Measurements from ENCODE around the gene CDCP1.
A peak's percentile ranks its signal among the peaks of the same experiment; 100 is the strongest.
"Not testable (repeated sequence)": the region's sequence is repeated elsewhere in the genome, so short reads cannot be mapped to it uniquely, and the experiment has no call there.

The CDCP1 gene

GRCh38 chr3:45055411-45056143 is 90.6 kb downstream of the CDCP1 start:
- Histone ChIP-seq H3K4me2 (ENCODE audit: low read depth, low read length) (no peak overlapping the region), H3K9me2 (replicated peaks; ENCODE audit: insufficient read depth, low read length) (no peaks in the 10 kb centered on the region), H3K9me3 (replicated peaks; ENCODE audit: insufficient read depth, low read length) (no peaks in the 10 kb centered on the region), H3K36me3 (replicated peaks; ENCODE audit: insufficient read depth, low read length) (no peaks in the 10 kb centered on the region), H3K27ac (ENCODE audit: low read length) (no peak overlapping the region), H3K4me1 (ENCODE audit: low read length) (no peaks in the 10 kb centered on the region), H2AFZ (ENCODE audit: low read length) (no peak overlapping the region), H3K9ac (ENCODE audit: low read length) (no peak overlapping the region), H3F3A (ENCODE audit: insufficient read depth, low read length) (no peaks in the 10 kb centered on the region), H3K4me3 (ENCODE audit: low read length) (no peak overlapping the region), H4K20me1 (ENCODE audit: insufficient read depth, low read length) (no peaks in the 10 kb centered on the region), H3K27me3 (replicated peaks; ENCODE audit: insufficient read depth, low read length) (no peaks in the 10 kb centered on the region), H3K79me2 (ENCODE audit: low read length) (no peaks in the 10 kb centered on the region)
- DNase-seq: peak; percentile 24
- TF ChIP-seq EZH2 (optimal IDR thresholded peaks at IDR 0.05; ENCODE audit: low read depth, low read length): no peak
- TF ChIP-seq CTCF (IDR thresholded peaks at IDR 0.05; ENCODE audit: low read length): peak; percentile 34

GRCh38 chr3:45055032-45055410 is 91.2 kb downstream of the CDCP1 start:
- no peaks in the 10 kb centered on the region for H3K9me2 ChIP-seq (replicated peaks; ENCODE audit: insufficient read depth, low read length)
- no peak overlapping the region for H3K4me2 ChIP-seq (ENCODE audit: low read depth, low read length)
- no peak overlapping the region for H3K9ac ChIP-seq (ENCODE audit: low read length)
- no peaks in the 10 kb centered on the region for H3K4me1 ChIP-seq (ENCODE audit: low read length)
- H3K27ac ChIP-seq (ENCODE audit: low read length): no peak overlapping the region
- no peaks in the 10 kb centered on the region for H3K79me2 ChIP-seq (ENCODE audit: low read length)
- H3K27me3 ChIP-seq (replicated peaks; ENCODE audit: insufficient read depth, low read length): no peaks in the 10 kb centered on the region
- DNase-seq: no peak
- no peak overlapping the region for H2AFZ ChIP-seq (ENCODE audit: low read length)
- no peak overlapping the region for H3K4me3 ChIP-seq (ENCODE audit: low read length)
- no peaks in the 10 kb centered on the region for H3K9me3 ChIP-seq (replicated peaks; ENCODE audit: insufficient read depth, low read length)
- TF ChIP-seq EZH2 (optimal IDR thresholded peaks at IDR 0.05; ENCODE audit: low read depth, low read length) (no peak), CTCF (IDR thresholded peaks at IDR 0.05; ENCODE audit: low read length) (no peak), EZH2phosphoT487 (IDR thresholded peaks at IDR 0.05; ENCODE audit: low read length) (no peak)
- no peaks in the 10 kb centered on the region for H4K20me1 ChIP-seq (ENCODE audit: insufficient read depth, low read length)
- H3K36me3 ChIP-seq (replicated peaks; ENCODE audit: insufficient read depth, low read length): no peaks in the 10 kb centered on the region
- H3F3A ChIP-seq (ENCODE audit: insufficient read depth, low read length): no peaks in the 10 kb centered on the region

GRCh38 chr3:45054196-45054857 is 91.9 kb downstream of the CDCP1 start:
- no peak for TF ChIP-seq CTCF (IDR thresholded peaks at IDR 0.05; ENCODE audit: low read length)
- TF ChIP-seq EZH2 (optimal IDR thresholded peaks at IDR 0.05; ENCODE audit: low read depth, low read length): no peak
- H2AFZ ChIP-seq (ENCODE audit: low read length): no peak overlapping the region
- no peaks in the 10 kb centered on the region for H3K79me2 ChIP-seq (ENCODE audit: low read length)
- no peaks in the 10 kb centered on the region for H3K9me2 ChIP-seq (replicated peaks; ENCODE audit: insufficient read depth, low read length)
- no peaks in the 10 kb centered on the region for H3K4me1 ChIP-seq (ENCODE audit: low read length)
- no peak overlapping the region for H3K9ac ChIP-seq (ENCODE audit: low read length)
- H3K27ac ChIP-seq (ENCODE audit: low read length): no peak overlapping the region
- no peaks in the 10 kb centered on the region for H3K36me3 ChIP-seq (replicated peaks; ENCODE audit: insufficient read depth, low read length)
- H3K4me3 ChIP-seq (ENCODE audit: low read length): no peak overlapping the region
- no peaks in the 10 kb centered on the region for H3F3A ChIP-seq (ENCODE audit: insufficient read depth, low read length)
- H4K20me1 ChIP-seq (ENCODE audit: insufficient read depth, low read length): no peaks in the 10 kb centered on the region
- H3K27me3 ChIP-seq (replicated peaks; ENCODE audit: insufficient read depth, low read length): no peaks in the 10 kb centered on the region
- no peak overlapping the region for H3K4me2 ChIP-seq (ENCODE audit: low read depth, low read length)
- no peak for DNase-seq
- no peaks in the 10 kb centered on the region for H3K9me3 ChIP-seq (replicated peaks; ENCODE audit: insufficient read depth, low read length)

GRCh38 chr3:45053805-45054195 is 92.4 kb downstream of the CDCP1 start:
- H3K27me3 ChIP-seq (replicated peaks; ENCODE audit: insufficient read depth, low read length); H3K27ac ChIP-seq (ENCODE audit: low read length); H3K4me2 ChIP-seq (ENCODE audit: low read depth, low read length): not testable (repeated sequence)

More at GRCh38 chr3:45053805-45054195, 92.4 kb downstream of the CDCP1 start:
- H3K9ac ChIP-seq (ENCODE audit: low read length); H3F3A ChIP-seq (ENCODE audit: insufficient read depth, low read length); H3K9me2 ChIP-seq (replicated peaks; ENCODE audit: insufficient read depth, low read length); H3K9me3 ChIP-seq (replicated peaks; ENCODE audit: insufficient read depth, low read length); H3K79me2 ChIP-seq (ENCODE audit: low read length); H3K4me1 ChIP-seq (ENCODE audit: low read length); H3K36me3 ChIP-seq (replicated peaks; ENCODE audit: insufficient read depth, low read length); H4K20me1 ChIP-seq (ENCODE audit: insufficient read depth, low read length); H3K4me3 ChIP-seq (ENCODE audit: low read length); H2AFZ ChIP-seq (ENCODE audit: low read length); DNase-seq: not testable (repeated sequence)

Measured in MM.1S (cell line).